ENCODE measurements around the gene APRT.
A peak's percentile ranks its signal among the peaks of the same experiment; 100 is the strongest.
"Not testable (repeated sequence)": the region's sequence is repeated elsewhere in the genome, so short reads cannot be mapped to it uniquely, and the experiment has no call there.

APRT gene

GRCh38 chr16:88806491-88807111, 5.1 kb downstream of the APRT start:
- no peak for DNase-seq

DNA sequence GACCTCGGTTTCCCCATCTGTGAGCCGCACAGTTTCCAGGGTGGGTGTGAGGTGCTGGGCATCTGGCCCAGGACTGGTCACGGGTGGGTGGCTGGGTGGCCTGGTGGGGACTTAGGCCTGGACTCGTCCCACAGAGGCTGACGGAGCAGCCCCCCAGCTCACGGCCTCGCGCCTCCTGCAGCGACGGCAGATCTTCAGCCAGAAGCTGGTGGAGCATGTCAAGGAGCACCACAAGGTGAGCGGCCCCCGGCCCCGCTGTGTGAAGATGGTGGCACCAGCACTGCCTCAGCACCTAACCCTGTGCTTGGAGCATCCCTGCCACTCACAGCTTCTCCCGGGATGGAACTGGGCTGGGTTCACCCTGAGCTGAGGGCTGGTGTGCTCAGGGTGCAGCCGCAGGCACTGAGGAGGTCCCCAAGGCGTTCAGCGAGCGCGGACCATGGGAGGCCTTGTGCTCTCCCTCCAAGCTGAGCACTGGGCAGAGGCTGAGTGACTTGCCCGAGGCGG, 5.8 kb downstream of the APRT start:
- DNase-seq: no peak

- no peak for DNase-seq
Measured at GRCh38 chr16:88805340-88805715, 6.4 kb downstream of the APRT start.

DNA sequence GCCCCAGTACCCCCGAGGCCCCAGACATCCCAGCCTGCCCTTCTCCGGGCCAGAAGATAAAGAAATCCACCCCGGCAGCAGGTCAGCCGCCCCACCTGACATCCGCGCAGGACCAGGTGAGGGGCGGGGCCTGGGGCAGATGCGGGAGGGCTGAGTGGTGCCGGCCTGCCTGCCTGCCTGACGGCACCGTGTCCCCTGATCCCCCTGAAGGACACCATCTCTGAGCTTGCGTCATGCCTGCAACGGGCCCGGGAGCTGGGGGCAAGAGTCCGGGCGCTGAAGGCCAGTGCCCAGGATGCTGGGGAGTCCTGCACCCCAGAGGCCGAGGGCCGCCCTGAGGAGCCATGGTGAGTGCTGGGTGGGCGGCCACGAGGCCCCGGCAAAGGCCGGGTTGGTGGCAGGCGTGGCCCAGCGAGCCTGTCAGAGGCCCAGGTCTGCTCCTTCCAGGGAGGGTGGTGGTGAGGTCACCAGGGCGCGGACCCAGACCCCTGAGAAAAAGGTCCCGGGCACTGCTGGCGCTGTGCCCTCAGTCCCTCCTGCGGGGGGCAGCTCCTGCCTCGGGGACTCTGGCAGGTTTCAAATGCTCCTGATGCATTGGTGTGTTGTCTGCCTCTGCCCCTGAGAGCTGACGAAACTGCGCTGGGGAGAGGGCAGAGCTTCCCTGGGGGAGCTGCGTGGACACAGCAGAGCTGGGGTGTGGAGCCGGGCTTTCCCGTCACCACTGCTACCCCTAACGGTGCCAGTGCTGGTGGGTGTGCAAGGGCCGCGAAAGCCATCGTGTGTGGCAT, 7.0 kb downstream of the APRT start:
- no peak for DNase-seq

DNA sequence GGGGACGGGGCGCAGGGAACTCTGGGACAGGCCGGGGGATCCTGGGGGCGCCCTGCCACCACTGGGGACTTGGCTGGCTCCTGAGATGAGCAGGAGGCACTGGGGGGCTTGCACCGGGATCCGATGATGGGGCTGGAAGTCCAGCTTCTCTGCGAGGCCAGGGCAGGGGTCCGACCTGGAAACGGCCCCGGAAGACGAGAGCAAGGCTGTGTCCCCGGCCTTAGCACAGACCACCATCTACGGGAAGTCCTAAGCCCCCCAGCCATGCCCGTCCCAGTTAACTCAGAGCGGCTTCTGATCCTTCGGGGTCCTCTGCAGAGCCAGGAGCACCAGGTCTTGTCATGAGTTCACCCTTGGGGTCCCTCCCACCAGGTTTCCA, 7.6 kb downstream of the APRT start:
- no peak for DNase-seq

DNA sequence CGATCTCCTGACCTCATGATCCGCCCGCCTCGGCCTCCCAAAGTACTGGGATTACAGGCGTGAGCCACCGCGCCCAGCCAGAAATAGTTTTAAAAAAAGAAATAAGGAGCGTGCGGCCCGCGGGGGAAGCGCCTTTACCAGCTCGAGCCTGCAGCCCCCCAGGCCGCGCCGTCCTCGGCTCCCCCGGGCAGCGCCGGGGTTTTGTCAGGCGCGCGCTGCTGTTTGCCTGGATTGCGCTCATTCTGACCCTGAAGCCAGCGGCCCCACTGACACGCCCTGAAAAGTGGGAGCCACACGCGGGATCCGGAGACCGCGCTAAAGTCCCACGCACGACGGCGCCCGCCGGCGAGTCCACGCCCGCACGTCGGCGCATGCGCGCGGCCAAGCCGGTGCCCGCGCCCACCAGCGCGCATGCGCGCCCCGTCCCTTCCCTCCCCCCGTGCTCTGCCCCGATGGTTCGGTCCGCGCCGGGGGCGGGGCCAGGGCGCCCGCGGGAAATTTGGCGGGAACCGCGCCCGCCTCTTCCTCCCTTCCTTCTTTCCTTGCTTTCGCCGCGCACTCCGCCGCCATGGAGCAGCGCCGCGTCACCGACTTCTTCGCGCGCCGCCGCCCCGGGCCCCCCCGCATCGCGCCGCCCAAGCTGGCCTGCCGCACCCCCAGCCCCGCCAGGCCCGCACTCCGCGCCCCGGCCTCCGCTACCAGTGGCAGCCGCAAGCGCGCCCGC, 8.3 kb downstream of the APRT start, which contains the start of gene CDT1:
Gene CDT1 (plus strand): TSS at position 526 of the 724 bp plus-strand sequence. CDS start 43 bp downstream, at position 569.
- DNase-seq: peak; percentile 72 to 85 (median 78)

- no peak for DNase-seq
Measured at GRCh38 chr16:88800277-88800592, 11.5 kb downstream of the APRT start.

DNA sequence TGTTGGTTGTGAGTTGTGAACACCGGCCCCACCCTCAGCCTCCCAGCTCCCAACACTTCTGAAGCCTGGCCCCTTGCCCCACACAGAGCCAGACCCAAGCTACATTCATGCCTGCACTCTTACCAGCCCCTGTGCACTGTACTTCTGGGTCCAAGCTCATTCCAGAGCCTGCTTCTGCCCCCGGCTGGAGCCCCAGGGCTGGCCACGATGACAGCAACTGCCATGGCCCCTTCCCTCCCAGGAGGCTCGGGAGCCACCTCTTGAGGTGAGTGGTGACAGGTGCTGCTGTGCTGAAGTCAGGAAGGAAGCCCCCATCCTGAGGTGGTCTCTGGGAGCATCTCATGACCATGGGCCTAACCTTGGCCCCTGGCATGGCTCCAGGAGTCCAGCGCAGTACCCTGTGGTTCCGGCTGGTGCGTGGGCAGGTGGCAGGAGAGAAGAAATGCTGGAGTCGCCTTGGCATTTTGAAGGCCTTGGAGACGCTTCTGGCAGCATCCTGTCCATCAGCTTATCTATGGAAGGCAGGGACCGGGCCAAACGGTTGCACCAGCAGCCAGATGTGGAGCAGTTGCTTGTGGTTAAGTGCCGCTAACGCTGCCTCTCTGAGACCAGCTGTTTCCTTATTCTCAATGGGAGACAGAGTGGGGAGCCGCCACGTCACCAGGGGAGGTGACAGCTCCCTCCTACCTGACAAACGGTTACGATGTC, 12.0 kb downstream of the APRT start:
- no peak for DNase-seq

GRCh38 chr16:88798772-88799455, 12.8 kb downstream of the APRT start:
- DNase-seq: no peak

DNA sequence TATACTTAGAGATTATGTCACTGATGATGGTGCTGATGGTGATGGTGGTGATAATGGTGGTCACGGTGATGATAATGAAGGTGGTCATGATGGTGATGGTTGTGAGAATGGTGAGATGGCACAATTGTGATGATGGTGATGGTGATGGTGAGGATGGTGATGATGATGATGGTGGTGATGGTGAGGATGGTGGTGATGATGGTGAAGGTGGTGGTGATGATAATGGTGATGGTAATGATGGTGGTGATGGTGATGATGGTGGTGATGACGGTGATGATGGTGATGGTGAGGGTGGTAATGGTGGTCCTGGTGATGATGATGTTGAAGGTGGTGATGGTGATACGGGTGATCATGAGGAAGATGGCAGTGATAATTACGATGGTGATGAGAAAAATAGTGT, 13.7 kb downstream of the APRT start:
- no peak for DNase-seq

DNA sequence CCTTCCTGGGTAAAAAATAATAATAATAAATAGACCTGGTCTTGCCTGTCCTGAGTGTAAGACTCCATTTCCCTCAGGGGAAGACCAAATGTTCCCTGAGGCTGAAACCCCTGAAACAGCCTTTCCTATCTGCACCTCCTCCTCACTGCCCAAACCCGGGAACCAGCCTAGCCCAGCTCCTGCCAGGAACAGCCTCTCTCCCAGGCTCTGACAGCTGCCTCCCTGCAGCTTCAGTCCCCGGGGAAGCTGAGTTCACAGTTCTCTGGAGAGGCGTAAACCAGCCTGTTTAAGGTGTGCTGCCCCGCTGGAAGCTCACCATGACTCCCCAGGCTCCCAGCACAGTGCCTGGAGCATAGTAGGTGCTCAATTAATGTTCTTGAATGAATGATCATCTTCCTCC, 15.4 kb downstream of the APRT start:
- DNase-seq: no peak

DNA sequence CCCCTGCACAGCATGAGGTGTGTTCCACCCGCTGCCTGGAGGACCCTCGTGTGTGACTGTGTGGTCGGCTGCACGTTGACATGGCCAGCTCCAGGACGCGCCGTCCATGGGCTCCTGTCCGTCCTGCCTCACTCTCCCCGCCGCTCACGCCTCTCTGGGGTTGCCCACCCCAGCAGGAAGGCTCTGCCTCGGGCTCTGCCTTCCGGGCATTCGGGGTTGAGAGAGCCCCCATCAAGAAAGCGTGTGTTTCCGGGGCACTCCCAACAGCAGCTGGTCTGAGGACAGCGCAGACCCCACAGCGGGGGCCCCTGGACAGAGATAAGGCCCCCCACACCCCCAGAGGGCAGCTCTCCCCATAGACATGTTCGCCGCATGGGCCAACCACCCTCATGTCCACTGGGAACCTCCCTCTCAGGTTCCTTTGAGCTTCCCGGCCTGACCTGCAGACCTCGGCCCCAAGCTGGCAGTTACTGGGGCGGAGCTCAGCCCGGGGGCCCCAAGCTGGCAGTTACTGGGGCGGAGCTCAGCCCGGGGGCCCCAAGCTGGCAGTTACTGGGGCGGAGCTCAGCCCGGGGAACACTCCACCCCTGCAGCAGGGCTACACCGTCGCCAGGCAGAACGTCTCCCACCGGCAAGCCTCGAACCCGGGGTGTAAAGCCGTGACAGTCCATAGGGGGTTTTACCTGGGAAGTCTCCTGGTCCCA, 18.3 kb downstream of the APRT start:
- DNase-seq: no peak

DNA sequence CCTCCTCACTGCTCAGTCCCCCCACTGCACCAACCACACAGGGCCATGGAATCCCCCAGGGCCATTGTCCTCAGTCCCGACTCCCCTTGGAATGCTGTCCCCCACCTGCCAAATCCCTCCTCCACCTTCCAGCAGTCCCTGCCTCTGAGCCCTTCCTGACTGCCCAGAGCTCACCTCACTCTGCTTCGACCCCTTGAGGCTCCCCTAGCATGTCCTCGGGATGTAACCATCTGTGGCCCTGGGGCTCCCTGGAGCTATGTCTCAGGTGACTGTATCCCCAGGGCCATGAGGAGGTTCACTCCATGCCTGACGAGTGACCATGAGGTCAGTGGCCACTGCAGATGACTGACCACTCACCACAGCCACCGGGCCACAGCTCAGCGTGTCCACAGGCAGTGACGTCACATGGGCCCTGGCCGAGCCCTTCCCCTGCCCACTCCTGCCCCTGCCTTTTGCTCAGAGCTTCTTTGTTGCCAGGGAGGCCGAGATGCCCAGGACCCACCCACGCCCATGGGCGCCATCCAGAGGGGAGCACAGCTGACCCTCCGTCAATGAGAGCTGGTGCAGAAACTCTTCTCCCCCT, 19.0 kb downstream of the APRT start:
- no peak for DNase-seq

DNA sequence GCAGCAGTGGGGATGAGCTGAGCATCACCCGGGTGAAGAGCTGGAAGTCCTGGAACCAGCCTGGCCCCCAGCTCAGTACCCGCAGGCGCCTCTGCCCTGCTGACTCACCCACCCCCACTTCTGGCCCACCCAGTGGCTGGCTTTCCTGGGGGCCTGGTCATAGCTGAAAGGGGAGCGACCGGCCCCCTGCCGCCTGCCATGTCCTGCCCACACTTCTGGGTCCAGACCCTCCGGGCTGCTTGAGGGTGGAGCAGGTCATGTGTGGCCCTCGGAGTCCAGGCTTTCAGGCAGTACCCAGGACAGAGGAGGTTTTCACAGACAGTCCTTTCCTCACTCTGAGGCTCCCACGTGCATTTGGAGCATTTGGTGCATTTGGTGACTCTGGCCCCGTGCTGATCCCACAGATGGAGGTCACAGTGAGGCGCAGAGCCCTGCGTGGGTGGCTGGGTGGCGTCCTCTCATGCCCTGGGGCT, 19.6 kb downstream of the APRT start:
- DNase-seq: no peak

- DNase-seq: peak; percentile 41 to 82 (median 53)
Measured at GRCh38 chr16:88790312-88791211, 21.2 kb downstream of the APRT start.

- DNase-seq: no peak
Measured at GRCh38 chr16:88789594-88789993, 22.1 kb downstream of the APRT start.

- not testable (repeated sequence) for DNase-seq
Measured at GRCh38 chr16:88788749-88789148, 23.0 kb downstream of the APRT start.

DNA sequence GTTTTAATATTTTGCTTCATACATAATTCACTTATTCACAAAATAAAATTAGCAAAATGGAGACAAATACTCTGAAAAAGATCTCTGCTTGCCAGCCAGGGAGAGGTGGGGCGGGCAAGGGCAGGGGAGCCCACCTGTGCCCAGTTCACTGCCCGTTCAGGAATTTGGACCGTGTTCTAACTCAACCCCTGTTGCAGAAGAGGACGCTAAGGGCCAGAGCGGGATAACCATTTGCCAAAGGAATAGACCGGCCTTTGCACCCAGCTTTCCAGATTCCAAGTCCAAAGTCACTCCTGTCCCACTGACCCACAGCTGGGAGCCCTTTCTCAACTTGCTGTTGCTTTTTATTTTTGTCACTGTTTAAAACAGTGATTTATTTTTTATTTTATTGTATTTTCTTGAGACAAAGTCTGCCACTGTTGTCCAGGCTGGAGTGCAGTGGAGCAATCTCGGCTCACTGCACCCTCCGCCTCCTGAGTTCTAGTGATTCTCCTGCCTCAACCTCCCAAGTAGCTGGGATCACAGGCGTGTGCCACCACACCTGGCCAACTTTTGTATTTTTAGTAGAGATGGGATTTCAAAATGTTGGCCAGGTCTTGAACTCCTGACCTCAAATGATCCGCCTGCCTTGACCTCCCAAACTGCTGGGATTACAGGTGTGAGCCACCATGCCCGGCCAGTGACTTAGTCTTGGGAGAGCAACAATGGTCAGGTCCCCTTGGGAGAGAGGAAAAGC, 24.0 kb downstream of the APRT start:
- no peak for DNase-seq

All from T-helper 1 cell (primary cell).